CD4-positive, alpha-beta memory T cell (primary cell): Measurements from ENCODE around the gene AKNA. TPM values are rescaled to one million over a fixed set of nuclear protein-coding genes. Genes with fewer than 3 reads are reported as not detected.
"Not testable (repeated sequence)": the region's sequence is repeated elsewhere in the genome, so short reads cannot be mapped to it uniquely, and the experiment has no call there.

Experiments
- CTCF ChIA-PET: fragments of 350-600 bp; sonication (Branson Sonifier 250); formaldehyde crosslinking; loops from one replicate; lab custom pipeline; 2021; ENCODE audit warnings: inconsistent platforms; ENCODE audit not compliant: partially characterized antibody; lab: Charles Lee
- POLR2A ChIA-PET: fragments of 350-600 bp; sonication (Branson Sonifier 250); formaldehyde crosslinking; loops from one replicate; lab custom pipeline; 2021; ENCODE audit not compliant: partially characterized antibody; lab: Charles Lee
- DNase-seq, 5 donors: peaks; one replicate each; pipeline versions ENCODE4 v3.0.0 to v3.0.0-alpha.2; 2020 to 2022; ENCODE audit warnings: mixed read lengths in 1 of 5
- H3K27ac ChIP-seq: one replicate; pipeline ENCODE4 v1.7.0; 2013; ENCODE audit warnings: low read depth, low read length
- H3K27me3 ChIP-seq: 2 replicates; pipeline ENCODE4 v1.7.0; 2013; ENCODE audit warnings: mild to moderate bottlenecking, low read length, moderate library complexity; ENCODE audit not compliant: insufficient read depth
- H3K36me3 ChIP-seq: 2 replicates; pipeline ENCODE4 v1.7.0; 2013; ENCODE audit warnings: mild to moderate bottlenecking, low read length, moderate library complexity; ENCODE audit not compliant: insufficient read depth
- H3K4me1 ChIP-seq: 2 replicates; pipeline ENCODE4 v1.7.0; 2013; ENCODE audit warnings: mild to moderate bottlenecking, low read length, moderate library complexity; ENCODE audit not compliant: insufficient read depth
- H3K4me3 ChIP-seq, 2 donors: one replicate each; pipeline ENCODE4 v1.7.0; 2013; ENCODE audit warnings: low read length in 2 of 2, mild to moderate bottlenecking in 1 of 2
- H3K9me3 ChIP-seq, 2 donors: one replicate each; pipeline ENCODE4 v1.7.0; 2013; ENCODE audit warnings: low read length in 2 of 2, control low read depth in 1 of 2; ENCODE audit not compliant: control insufficient read depth in 1 of 2
- H3K27ac Mint-ChIP-seq, 7 donors: one replicate each; pipeline ENCODE4 v1.8.0; 2020 to 2021; ENCODE audit warnings: mixed read lengths in 7 of 7, mild to moderate bottlenecking in 6 of 7, inconsistent platforms in 3 of 7, moderate library complexity in 3 of 7
- H3K27me3 Mint-ChIP-seq, 2 donors: one replicate each; pipeline ENCODE4 v1.8.0; 2020 to 2021; ENCODE audit warnings: mixed read lengths in 2 of 2
- H3K36me3 Mint-ChIP-seq, 2 donors: one replicate each; pipeline ENCODE4 v1.8.0; 2020 to 2021; ENCODE audit warnings: mixed read lengths in 2 of 2, inconsistent platforms in 1 of 2, mild to moderate bottlenecking in 1 of 2
- H3K4me1 Mint-ChIP-seq, 4 donors: one replicate each; pipeline ENCODE4 v1.8.0; 2020 to 2021; ENCODE audit warnings: mixed read lengths in 4 of 4, mild to moderate bottlenecking in 1 of 4
- H3K4me3 Mint-ChIP-seq, 8 donors: one replicate each; pipeline ENCODE4 v1.8.0; 2020 to 2021; ENCODE audit warnings: mixed read lengths in 8 of 8, mild to moderate bottlenecking in 7 of 8, moderate library complexity in 6 of 8, inconsistent platforms in 3 of 8
- H3K9me3 Mint-ChIP-seq, 8 donors: one replicate each; pipeline ENCODE4 v1.8.0; 2020 to 2021; ENCODE audit warnings: mixed read lengths in 8 of 8, mild to moderate bottlenecking in 5 of 8, inconsistent platforms in 3 of 8, moderate library complexity in 1 of 8
- intact Hi-C: fragments of 100-400 bp; cut with micrococcal nuclease; formaldehyde crosslinking; loops from one replicate; pipeline ENCODE4 v1.15.1; 2023
- polyA plus RNA-seq, 2 donors: library from polyadenylated mRNA; unstranded; fragments of 300-500 nt; fragmentation: Illumina TruSeq; gene quantifications; one replicate each; pipeline ENCODE4 v1.2.3, GENCODE V29; 2021
- total RNA-seq, 2 experiments: library from RNA; stranded (reverse); gene quantifications; one replicate each; pipeline ENCODE4 v1.2.3, GENCODE V29; 2021

AKNA gene
- total and polyA plus RNA-seq, 4 experiments from 2014 or later: 1.9 to 375 (median 205) TPM

DNA sequence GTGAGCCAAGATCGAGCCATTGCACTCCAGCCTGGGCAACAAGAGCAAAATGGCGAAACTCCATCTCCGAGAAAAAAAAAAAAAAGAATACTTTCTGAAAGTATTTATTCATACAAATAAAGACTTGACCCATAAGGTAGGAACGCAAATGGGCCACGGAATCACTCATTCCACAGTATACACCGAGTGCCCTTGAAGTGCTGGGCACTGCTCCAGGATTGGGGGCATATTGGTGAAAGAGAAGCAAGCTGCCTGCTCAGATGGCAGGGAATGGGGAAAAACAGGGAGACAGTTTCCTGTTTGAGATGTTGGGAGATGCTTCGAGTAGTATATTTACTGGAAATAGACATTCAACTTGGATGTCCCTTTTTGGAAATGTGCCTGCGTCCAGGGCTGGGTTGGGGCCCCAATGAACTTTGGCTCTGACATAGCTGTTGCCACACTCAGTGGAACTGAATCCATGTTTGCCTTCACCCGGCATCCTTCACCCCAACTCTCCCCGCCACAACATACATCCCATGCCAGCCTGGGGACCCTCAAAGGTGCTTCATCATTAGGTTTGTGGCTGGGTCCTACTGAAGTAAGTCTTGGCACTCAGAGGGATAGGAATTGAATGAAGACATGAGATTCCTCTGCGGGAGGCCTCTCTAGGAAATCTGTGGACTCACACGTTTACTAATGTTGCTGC is 58.7 kb downstream of the AKNA start:
- H3K4me3 ChIP-seq, POLR2A ChIA-PET, H3K27me3 Mint-ChIP-seq, H3K36me3 ChIP-seq, H3K4me3 Mint-ChIP-seq, CTCF ChIA-PET, intact Hi-C loops, H3K27ac Mint-ChIP-seq, H3K27ac ChIP-seq, H3K27me3 ChIP-seq, H3K9me3 Mint-ChIP-seq, H3K4me1 ChIP-seq, DNase-seq, H3K36me3 Mint-ChIP-seq, H3K9me3 ChIP-seq: not testable (repeated sequence)
- peaks cover 7 to 21% (median 16%) of the 10 kb centered on the region in 4 donors for H3K4me1 Mint-ChIP-seq

DNA sequence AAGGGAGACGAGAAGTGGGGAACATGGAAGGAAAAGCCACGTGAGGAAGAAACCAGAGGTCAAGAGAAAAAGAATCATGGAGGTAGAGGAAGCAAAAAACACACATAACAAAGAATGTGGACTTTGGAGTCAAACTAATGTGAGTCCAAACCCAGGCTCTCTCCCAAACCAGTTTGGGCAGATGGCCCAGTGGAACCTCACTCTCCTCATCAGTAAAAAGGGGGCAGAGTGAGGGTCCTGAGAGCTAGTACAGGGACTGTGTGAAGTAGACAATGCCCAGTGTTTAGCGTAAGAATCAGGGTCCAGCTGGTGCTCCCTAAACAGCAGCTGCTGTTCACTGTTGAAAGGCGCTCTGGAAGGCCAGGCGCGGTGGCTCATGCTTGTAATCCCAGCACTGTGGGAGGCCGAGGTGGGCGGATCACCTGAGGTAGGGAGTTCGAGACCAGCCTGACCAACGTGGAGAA is 59.4 kb downstream of the AKNA start:
- H3K4me3 Mint-ChIP-seq, H3K27ac ChIP-seq, H3K27ac Mint-ChIP-seq: not testable (repeated sequence)

DNA sequence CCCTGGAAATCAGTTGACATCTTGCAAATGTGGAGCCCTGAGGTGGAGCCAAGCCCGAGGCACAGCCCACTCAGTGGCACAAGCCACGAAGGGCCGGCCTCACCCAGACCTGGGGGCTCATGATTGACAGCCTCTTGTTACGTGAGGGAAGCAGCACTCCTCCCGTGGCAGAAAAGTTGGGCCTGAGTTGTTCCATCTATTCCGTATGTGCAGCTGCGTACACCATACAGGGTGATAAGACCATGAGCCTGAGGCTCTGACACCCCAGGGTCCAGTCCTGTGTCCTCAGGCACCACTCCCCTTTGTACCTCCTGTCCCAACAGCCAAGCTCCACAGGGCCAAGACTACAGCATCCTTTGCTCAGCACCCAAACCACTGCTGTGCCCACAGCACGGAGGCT is 60.0 kb downstream of the AKNA start:
- CTCF ChIA-PET: interaction anchor here (0.6 kb wide), 1 partner anchor 128 kb away, joined by 3 read pairs; no protein-coding TSS in a partner anchor

More for the DNA sequence above, 59.4 kb downstream of the AKNA start:
- CTCF ChIA-PET: interaction anchor here (0.6 kb wide), 1 partner anchor 127 kb away, joined by 3 read pairs; no protein-coding TSS in a partner anchor
- H3K4me1 ChIP-seq, H3K36me3 ChIP-seq, H3K36me3 Mint-ChIP-seq, H3K27me3 Mint-ChIP-seq, H3K9me3 ChIP-seq, H3K27me3 ChIP-seq, intact Hi-C loops, H3K4me3 ChIP-seq, POLR2A ChIA-PET, H3K9me3 Mint-ChIP-seq, DNase-seq: not testable (repeated sequence)
- H3K4me1 Mint-ChIP-seq: peaks cover 7 to 21% (median 16%) of the 10 kb centered on the region in 4 donors

DNA sequence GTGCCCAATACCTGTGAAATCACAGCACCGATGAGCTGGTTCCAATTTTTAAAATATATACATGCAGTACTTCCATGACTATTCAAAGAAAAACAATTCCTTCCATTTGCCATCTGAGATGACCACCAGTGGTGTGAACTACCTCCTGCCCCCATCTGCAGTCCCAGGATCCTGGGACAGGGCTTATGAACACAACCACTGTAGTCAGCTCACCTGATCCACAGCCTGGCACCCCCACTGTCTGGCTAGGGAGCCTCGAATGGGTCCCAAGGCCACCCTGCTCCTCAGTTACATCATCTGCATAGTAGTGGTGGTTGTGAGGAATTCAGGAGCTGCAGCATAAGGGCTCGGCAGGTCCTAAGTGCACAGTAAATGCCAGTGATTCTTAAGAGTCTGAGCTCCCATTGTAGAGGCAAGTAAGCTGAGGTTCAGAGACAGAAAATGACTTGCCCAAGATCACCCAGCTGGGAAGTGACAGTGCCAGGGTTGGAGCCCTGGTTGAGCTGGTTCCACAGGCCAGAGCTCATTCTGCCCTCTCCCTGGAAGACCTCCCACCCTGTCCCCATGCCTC is 62.0 kb downstream of the AKNA start:
- POLR2A ChIA-PET, H3K36me3 Mint-ChIP-seq, H3K36me3 ChIP-seq, H3K27me3 Mint-ChIP-seq, DNase-seq, H3K27me3 ChIP-seq, H3K4me3 ChIP-seq, H3K4me1 ChIP-seq, H3K9me3 Mint-ChIP-seq, H3K9me3 ChIP-seq, CTCF ChIA-PET, H3K27ac ChIP-seq, H3K27ac Mint-ChIP-seq, H3K4me1 Mint-ChIP-seq, H3K4me3 Mint-ChIP-seq, intact Hi-C loops: not testable (repeated sequence)

More for the DNA sequence above, 60.0 kb downstream of the AKNA start:
- Histone ChIP-seq H3K27me3 (no peaks in the 10 kb centered on the region), H3K9me3 (no peaks in the 10 kb centered on the region), H3K4me1 (no peaks in the 10 kb centered on the region), H3K36me3 (no peaks in the 10 kb centered on the region), H3K27ac (no peak overlapping the region), H3K4me3 (no peak overlapping the region)
- no peak overlapping the region for H3K4me3 Mint-ChIP-seq
- H3K4me1 Mint-ChIP-seq: peaks cover 7 to 21% (median 16%) of the 10 kb centered on the region in 4 donors
- POLR2A ChIA-PET: no interaction called here
- H3K9me3 Mint-ChIP-seq: peaks cover 0 to 4% (median 0%) of the 10 kb centered on the region in 8 donors
- H3K36me3 Mint-ChIP-seq: no peaks in the 10 kb centered on the region
- intact Hi-C loops: no loop called here
- DNase-seq: no peak
- no peaks in the 10 kb centered on the region for H3K27me3 Mint-ChIP-seq
- H3K27ac Mint-ChIP-seq: no peak overlapping the region

DNA sequence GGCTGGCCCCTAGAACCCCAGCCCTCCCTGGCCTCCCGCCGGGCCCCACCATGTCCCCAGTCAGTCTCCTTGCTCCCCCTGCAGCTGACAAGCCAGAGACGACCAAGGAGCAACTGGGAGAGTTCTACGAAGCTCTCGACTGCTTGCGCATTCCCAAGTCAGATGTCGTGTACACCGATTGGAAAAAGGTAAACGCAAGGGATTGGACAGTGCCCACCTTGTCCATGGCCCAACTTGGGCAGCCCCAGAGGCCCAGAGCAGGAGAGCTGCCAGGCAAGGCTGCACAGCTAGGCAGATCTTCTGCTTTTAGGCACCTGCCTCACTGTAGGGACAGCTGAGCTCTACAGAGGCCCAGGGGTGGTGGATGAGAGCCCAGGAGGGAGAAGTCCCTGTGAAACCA is 62.8 kb downstream of the AKNA start:
- H3K27ac Mint-ChIP-seq, intact Hi-C loops, H3K36me3 ChIP-seq, DNase-seq, H3K27ac ChIP-seq, POLR2A ChIA-PET, CTCF ChIA-PET, H3K9me3 Mint-ChIP-seq, H3K4me3 ChIP-seq, H3K36me3 Mint-ChIP-seq, H3K9me3 ChIP-seq, H3K27me3 Mint-ChIP-seq, H3K4me3 Mint-ChIP-seq, H3K4me1 ChIP-seq, H3K27me3 ChIP-seq, H3K4me1 Mint-ChIP-seq: not testable (repeated sequence)

DNA sequence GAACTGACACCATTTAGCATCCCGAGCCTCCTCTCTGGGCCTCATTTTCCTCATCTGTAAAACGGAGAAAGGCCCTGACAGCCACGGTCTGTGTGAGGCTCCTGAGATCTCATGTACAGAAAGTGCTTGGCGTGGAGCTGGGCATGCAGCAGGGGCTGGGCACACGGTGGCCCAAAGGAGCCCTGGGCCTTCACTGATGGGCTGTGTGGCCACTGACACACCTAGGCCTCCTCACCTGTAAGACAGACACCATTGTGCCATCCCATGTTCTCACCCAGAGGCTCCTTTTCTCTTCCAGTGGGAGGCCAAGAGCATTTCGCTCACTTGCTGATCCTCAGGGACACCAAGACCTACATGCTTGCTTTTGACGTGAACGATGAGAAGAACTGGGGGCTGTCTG is 63.3 kb downstream of the AKNA start:
- Mint-ChIP-seq H3K9me3 (no peaks in the 10 kb centered on the region), H3K36me3 (no peaks in the 10 kb centered on the region), H3K4me3 (no peak overlapping the region), H3K4me1 (no peaks in the 10 kb centered on the region), H3K27ac (no peak overlapping the region), H3K27me3 (peaks cover 0 to 5% of the 10 kb centered on the region in 2 donors)
- intact Hi-C loops: no loop called here
- Histone ChIP-seq H3K4me3 (no peak overlapping the region), H3K36me3 (no peaks in the 10 kb centered on the region), H3K27ac (no peak overlapping the region), H3K27me3 (no peaks in the 10 kb centered on the region), H3K4me1 (no peaks in the 10 kb centered on the region), H3K9me3 (no peaks in the 10 kb centered on the region)
- DNase-seq: no peak
- ChIA-PET POLR2A (no interaction called here), CTCF (no interaction called here)

DNA sequence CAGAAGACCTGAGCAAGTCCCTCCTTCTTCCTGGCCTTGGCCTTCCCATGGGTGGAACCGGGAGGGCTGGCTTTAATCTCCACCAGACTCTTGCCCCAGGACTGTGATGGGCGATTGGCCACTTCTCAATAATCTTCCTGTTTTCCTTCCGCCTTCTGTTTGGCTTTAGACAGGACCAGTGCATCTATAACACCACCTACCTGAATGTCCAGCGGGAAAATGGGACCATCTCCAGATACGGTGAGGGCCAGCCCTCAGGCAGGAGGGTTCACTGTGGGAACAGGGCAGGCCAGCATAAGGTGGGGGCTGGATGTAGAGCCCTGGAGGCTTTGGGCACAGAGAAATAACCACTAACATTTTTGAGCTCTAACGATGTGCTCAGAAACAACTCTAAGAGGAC is 63.9 kb downstream of the AKNA start:
- H3K4me1 Mint-ChIP-seq, H3K27me3 Mint-ChIP-seq, H3K4me3 ChIP-seq, H3K9me3 ChIP-seq, intact Hi-C loops, POLR2A ChIA-PET, DNase-seq, H3K9me3 Mint-ChIP-seq, CTCF ChIA-PET, H3K36me3 Mint-ChIP-seq, H3K4me3 Mint-ChIP-seq, H3K27ac Mint-ChIP-seq, H3K27me3 ChIP-seq, H3K27ac ChIP-seq, H3K4me1 ChIP-seq, H3K36me3 ChIP-seq: not testable (repeated sequence)
